Stimulated activated CD4-positive, alpha-beta T cell treated with anti-CD3 and anti-CD28 coated beads, Interleukin-4, amount 100 ng/mL, for 1 hour (primary cell): Measurements from ENCODE around the gene ACER3.
"Not testable (repeated sequence)": the region's sequence is repeated elsewhere in the genome, so short reads cannot be mapped to it uniquely, and the experiment has no call there.

ENCODE experiments used
- DNase-seq: peaks from one replicate; pipeline ENCODE4 v3.0.0-alpha.2; 2020

Gene ACER3

GRCh38 chr11:76880956-76881355 lies 20.2 kb downstream of the ACER3 start:
- DNase-seq = no peak

GRCh38 chr11:76885390-76886097 lies 24.8 kb downstream of the ACER3 start:
- no peak for DNase-seq

- no peak for DNase-seq
Measured at GRCh38 chr11:76888989-76889388, 28.3 kb downstream of the ACER3 start.

- no peak for DNase-seq
Measured at GRCh38 chr11:76889411-76889975, 28.8 kb downstream of the ACER3 start.

- DNase-seq = no peak
Measured at GRCh38 chr11:76890329-76890728, 29.6 kb downstream of the ACER3 start.

GRCh38 chr11:76891285-76891684 lies 30.6 kb downstream of the ACER3 start:
- no peak for DNase-seq

- no peak for DNase-seq
Measured at GRCh38 chr11:76891793-76892192, 31.1 kb downstream of the ACER3 start.

GRCh38 chr11:76892306-76892705 lies 31.6 kb downstream of the ACER3 start:
- no peak for DNase-seq

GRCh38 chr11:76897233-76897632 lies 36.5 kb downstream of the ACER3 start:
- DNase-seq = no peak

GRCh38 chr11:76901144-76901543 lies 40.4 kb downstream of the ACER3 start:
- DNase-seq = no peak

GRCh38 chr11:76901622-76902021 lies 40.9 kb downstream of the ACER3 start:
- DNase-seq = not testable (repeated sequence)

- DNase-seq = no peak
Measured at GRCh38 chr11:76902121-76903014, 41.6 kb downstream of the ACER3 start.

GRCh38 chr11:76903325-76903724 lies 42.6 kb downstream of the ACER3 start:
- no peak for DNase-seq

GRCh38 chr11:76910620-76911414 lies 50.1 kb downstream of the ACER3 start:
- no peak for DNase-seq

- no peak for DNase-seq
Measured at GRCh38 chr11:76911415-76911808, 50.7 kb downstream of the ACER3 start.

GRCh38 chr11:76916712-76917111 lies 56.0 kb downstream of the ACER3 start:
- no peak for DNase-seq

- DNase-seq = no peak
Measured at GRCh38 chr11:76918941-76919386, 58.2 kb downstream of the ACER3 start.

GRCh38 chr11:76919467-76919866 lies 58.7 kb downstream of the ACER3 start:
- DNase-seq = no peak

- peak; percentile 29 for DNase-seq
Measured at GRCh38 chr11:76919887-76920746, 59.4 kb downstream of the ACER3 start.

GRCh38 chr11:76927160-76927559 lies 66.4 kb downstream of the ACER3 start:
- DNase-seq = no peak

- no peak for DNase-seq
Measured at GRCh38 chr11:76935042-76935441, 74.3 kb downstream of the ACER3 start.

GRCh38 chr11:76939219-76939631 lies 78.5 kb downstream of the ACER3 start:
- no peak for DNase-seq
